Inflammatory macrophage (primary cell): ENCODE results near the gene MYO9B.

ENCODE experiments used
- DNase-seq, 2 donors: peaks; one replicate each; pipeline ENCODE4 v3.0.0-alpha.2; 2020 to 2022

The MYO9B gene

DNA sequence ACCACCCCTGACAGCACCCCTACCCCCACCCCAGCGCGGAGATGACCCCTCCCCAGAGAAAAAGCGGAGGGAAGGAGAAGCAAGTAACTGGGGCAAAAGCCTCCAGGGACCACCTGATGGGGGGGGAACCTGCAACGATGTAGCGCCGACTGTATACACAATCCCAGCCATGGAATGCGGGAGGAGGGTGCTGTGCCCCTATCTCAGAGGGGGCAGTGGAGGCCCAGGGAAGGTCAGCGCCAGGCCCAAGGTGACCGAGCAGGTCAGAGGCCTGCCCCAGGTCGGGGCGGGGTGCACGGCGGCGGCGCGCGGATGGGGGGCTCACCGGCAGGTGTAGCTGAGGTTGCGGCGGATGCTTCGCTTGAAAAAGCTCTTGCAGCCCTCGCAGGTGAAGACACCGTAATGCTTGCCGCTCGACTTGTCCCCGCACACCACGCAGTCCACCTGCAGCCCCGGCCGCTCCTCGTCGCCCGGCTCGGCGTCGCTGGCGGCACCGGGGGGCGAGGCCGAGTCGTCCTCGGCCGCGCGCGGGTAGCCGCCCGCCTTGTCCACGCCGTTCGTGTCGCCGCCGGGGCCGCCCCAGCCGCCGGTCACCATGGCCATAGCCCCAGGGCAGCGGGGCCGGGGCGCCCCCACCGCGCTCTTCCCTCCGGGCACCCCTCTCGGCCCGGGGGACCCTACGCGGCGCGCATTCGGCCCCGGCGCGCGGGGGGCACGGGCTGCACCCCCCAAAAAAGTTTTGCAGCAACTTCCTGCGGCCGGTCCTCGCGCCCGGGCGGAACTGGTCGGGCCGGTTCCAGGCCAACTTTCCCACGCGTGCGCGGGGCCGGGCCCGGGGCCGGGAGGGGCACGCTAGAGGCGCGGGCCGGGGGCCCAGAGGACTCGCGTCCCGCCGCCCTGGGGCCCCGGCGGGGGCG is 169.3 kb downstream of the MYO9B start:
- DNase-seq, result peak; percentile 16 to 31

GRCh38 chr19:17245535-17245984 is 170.0 kb downstream of the MYO9B start, which contains the start of gene NR2F6:
Gene NR2F6 (minus strand): TSS chr19:17245919. CDS start chr19:17245220, 699 bp downstream.
- no peak for DNase-seq

DNA sequence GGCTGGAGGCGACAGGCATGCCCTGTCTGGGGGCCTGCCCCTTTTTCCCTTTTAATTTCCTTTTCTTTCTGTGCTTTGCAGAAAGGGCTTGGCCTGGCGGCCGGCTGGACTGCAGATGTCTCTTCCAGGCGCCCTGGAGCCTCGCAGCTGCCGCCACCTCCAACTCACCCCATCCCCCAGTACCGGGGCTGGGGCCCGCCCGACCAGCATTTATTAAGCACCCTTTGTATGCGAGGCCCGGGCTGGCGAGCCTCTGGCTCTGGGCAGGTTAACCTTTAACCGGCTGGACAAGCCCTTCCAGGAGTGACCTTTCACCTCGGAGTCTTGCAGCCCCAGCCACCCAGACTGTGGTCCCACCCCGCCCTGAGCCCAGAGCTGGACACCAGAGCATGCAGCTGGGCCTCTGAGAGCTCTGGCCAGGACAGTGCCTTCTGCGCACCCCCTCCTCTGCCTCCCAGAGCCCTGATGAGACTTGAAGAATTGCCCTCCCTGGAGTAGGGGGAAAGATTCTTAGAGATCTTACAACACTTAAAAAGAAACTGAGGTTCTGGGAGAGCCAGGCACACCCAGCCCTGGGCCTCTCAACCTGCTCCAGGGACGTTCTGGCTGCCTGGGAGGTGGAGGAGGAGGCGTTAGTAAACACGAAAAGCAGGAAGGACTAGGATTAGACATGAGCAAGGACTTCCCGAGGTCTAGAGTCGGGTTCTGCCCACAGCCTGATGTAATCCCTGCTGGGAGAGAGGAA is 171.3 kb downstream of the MYO9B start:
- peak; percentile 59 to 78 for DNase-seq

GRCh38 chr19:17248011-17248776 is 172.6 kb downstream of the MYO9B start:
- no peak for DNase-seq

- no peak for DNase-seq
These were observed 174.4 kb downstream of the MYO9B start for GRCh38 chr19:17249887-17250548.

GRCh38 chr19:17254636-17255035 is 179.1 kb downstream of the MYO9B start:
- DNase-seq, result no peak

DNA sequence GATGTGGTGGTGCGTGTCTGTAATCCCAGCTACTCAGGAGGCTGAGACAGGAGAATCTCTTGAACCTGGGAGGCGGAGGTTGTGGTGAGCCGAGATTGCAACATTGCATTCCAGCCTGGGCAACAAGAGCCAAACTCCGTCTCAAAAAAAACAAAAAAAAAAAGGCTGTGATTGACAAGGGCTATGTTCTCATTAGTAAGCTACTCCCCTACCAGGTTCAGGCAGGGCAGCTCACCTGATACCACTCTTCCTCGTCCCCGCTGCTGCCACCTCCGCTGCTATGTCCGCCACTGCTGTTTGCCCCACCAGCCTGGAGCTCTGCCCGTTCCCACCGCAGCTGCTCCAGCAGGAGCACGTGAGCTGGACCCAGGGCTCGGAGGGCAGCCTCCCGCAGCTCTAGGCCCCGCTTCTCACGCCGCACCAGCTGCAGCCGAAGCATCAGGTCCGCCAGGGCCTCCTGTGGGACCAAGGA is 179.6 kb downstream of the MYO9B start:
- no peak for DNase-seq

DNA sequence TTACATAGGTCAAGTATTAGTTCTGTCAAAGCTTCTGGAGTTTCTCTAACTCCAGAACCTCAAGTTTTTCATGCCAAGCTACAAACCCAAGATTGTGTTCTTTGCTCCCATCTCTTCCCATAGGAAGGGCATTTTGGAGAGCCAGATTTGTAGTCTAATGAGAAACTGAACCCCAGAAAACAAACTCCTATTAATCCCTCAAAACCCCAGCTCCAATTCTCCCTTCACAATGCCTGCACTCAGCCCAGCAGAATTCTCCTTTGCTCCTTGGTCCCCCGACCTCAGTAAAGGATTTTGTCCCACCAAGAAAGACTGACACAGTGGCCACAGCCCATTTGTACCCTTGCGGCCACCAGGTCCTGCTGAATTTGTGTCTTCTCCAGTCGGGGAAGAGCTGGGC is 180.6 kb downstream of the MYO9B start:
- no peak for DNase-seq

GRCh38 chr19:17259118-17259780 is 183.7 kb downstream of the MYO9B start:
- DNase-seq, result no peak

GRCh38 chr19:17259934-17260333 is 184.4 kb downstream of the MYO9B start:
- no peak for DNase-seq

DNA sequence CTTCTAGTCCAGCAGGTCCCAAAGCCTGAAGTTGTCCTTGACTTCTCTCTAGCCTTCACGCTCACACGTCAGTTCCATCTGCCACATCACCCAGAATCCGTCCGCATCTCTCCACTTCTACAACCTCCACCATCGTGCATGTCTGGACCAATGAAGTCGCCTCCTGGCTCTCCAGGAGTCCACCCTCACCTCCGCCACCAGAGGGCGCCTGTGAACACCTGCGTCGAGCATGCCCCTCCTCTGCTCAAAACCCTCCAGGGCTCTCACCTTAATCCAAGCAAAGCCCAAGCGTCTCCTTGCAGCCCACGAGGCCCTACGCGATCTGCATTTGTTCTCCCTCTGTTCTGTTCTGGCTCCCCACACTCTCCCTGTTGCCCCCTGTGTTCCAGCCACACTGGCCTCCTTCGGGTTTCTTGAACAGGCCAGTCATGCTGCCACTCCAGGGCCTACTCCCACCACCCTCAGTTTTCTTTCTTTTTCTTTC is 185.3 kb downstream of the MYO9B start:
- DNase-seq, result peak; percentile 82 to 83

- no peak for DNase-seq
These were observed 187.0 kb downstream of the MYO9B start for GRCh38 chr19:17262557-17262956.
